Tibial nerve (tissue), 3 donors: ENCODE measurements around the gene MEF2C.

Experiments used
- CTCF ChIP-seq, 5 experiments: fragments of 200-600 bp in 3 of 5; fragments of 450-650 bp in 2 of 5; sonication (generic) in 3 of 5; IDR thresholded peaks; one replicate each; pipeline ENCODE4 v1.5.1; 2016 to 2019; ENCODE audit warnings: antibody characterized with exemption in 5 of 5, mild to moderate bottlenecking in 3 of 5, moderate library complexity in 2 of 5
- POLR2A ChIP-seq, 2 donors: fragments of 450-650 bp; IDR thresholded peaks; one replicate each; pipeline ENCODE4 v1.6.1; 2017; ENCODE audit warnings: antibody characterized with exemption in 2 of 2, mild to moderate bottlenecking in 2 of 2, moderate library complexity in 2 of 2

GRCh38 chr5:88678770-88679381 lies 204.1 kb downstream of the MEF2C start:
- no peak for TF ChIP-seq CTCF (IDR thresholded peaks at IDR 0.05)
- no peak for TF ChIP-seq POLR2A (IDR thresholded peaks at IDR 0.05)
